ENCODE results near the gene STX1B.

- TF ChIP-seq, protein P1, sequence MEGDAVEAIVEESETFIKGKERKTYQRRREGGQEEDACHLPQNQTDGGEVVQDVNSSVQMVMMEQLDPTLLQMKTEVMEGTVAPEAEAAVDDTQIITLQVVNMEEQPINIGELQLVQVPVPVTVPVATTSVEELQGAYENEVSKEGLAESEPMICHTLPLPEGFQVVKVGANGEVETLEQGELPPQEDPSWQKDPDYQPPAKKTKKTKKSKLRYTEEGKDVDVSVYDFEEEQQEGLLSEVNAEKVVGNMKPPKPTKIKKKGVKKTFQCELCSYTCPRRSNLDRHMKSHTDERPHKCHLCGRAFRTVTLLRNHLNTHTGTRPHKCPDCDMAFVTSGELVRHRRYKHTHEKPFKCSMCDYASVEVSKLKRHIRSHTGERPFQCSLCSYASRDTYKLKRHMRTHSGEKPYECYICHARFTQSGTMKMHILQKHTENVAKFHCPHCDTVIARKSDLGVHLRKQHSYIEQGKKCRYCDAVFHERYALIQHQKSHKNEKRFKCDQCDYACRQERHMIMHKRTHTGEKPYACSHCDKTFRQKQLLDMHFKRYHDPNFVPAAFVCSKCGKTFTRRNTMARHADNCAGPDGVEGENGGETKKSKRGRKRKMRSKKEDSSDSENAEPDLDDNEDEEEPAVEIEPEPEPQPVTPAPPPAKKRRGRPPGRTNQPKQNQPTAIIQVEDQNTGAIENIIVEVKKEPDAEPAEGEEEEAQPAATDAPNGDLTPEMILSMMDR (IDR thresholded peaks at IDR 0.05) = no peak
- no peak for TF ChIP-seq ZFX (IDR thresholded peaks at IDR 0.05; ENCODE audit: borderline replicate concordance)
Observed at GRCh38 chr16:30992931-30993816, 17.3 kb downstream of the STX1B start.
